GM12892 (cell line): ENCODE data around the gene AVL9.

ENCODE experiments used
- POLR2A ChIP-seq: IDR thresholded peaks from 2 replicates; pipeline ENCODE4 v1.6.1; 2011; ENCODE audit warnings: low read depth, low read length, control low read depth
- POLR2AphosphoS5 ChIP-seq: IDR thresholded peaks from 2 replicates; pipeline ENCODE4 v1.6.1; 2011; ENCODE audit warnings: low read depth, low read length, control low read depth
- TAF1 ChIP-seq: IDR thresholded peaks from 2 replicates; pipeline ENCODE4 v1.6.1; 2011; ENCODE audit warnings: low read depth, mild to moderate bottlenecking, control low read depth, low read length, borderline replicate concordance

DNA sequence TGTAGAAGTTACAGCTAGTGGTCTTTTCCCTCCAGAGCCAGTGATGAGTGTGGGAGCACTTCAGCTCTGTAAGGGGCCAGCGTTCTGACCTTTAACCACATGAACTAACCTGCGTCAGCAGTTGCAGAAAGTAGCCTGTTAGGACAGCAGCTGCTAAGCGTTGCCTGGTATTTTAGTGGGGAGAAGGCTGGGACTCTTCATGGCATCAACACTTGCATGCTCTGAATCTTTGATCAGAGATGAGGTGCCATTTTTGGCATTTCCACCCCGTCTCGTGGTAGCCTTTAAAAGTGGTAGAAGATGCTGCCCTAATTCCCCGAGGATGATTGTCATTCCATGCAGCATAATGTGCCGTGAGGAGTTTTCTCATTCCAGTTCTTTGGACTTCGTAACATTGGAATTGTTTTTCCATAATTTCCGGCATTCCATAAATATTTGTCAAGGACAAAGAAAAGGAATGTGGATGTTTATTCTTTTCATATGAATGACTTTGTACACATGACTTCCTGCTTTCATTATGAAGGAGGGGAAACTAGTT is 92.2 kb downstream of the AVL9 start:
- TF ChIP-seq POLR2AphosphoS5 (no peak), TAF1 (no peak), POLR2A (no peak)
